Smooth muscle cell (in vitro differentiated cells): ENCODE data around the gene MYL6B. TPM values are rescaled to one million over a fixed set of nuclear protein-coding genes. Genes with fewer than 3 reads are reported as not detected.

Experiments used
- DNase-seq: peaks from one replicate; lab custom pipeline; 2025; ENCODE audit not compliant: unreplicated experiment; lab: John Stamatoyannopoulos, UW
- H2AFZ ChIP-seq: fragments of 200-600 bp; sonication (generic); 2 replicates; pipeline ENCODE4 v1.6.0; 2016; ENCODE audit warnings: antibody characterized with exemption, low read depth, mild to moderate bottlenecking
- H3F3A ChIP-seq: fragments of 200-600 bp; sonication (generic); 2 replicates; pipeline ENCODE4 v1.6.0; 2017; ENCODE audit warnings: antibody characterized with exemption, low read depth
- H3K27ac ChIP-seq: fragments of 200-600 bp; sonication (generic); 2 replicates; pipeline ENCODE4 v1.5.1; 2016; ENCODE audit warnings: low read depth, mild to moderate bottlenecking
- H3K27me3 ChIP-seq: fragments of 200-600 bp; sonication (generic); 2 replicates; pipeline ENCODE4 v1.6.1; 2016; ENCODE audit warnings: low read depth, mild to moderate bottlenecking
- H3K36me3 ChIP-seq: fragments of 200-600 bp; sonication (generic); 2 replicates; pipeline ENCODE4 v1.5.1; 2016; ENCODE audit warnings: low read depth
- H3K4me1 ChIP-seq: fragments of 200-600 bp; sonication (generic); 2 replicates; pipeline ENCODE4 v1.5.1; 2016; ENCODE audit warnings: low read depth
- H3K4me2 ChIP-seq: fragments of 200-600 bp; sonication (generic); 2 replicates; pipeline ENCODE4 v1.6.0; 2016; ENCODE audit warnings: mild to moderate bottlenecking
- H3K4me3 ChIP-seq: fragments of 200-600 bp; sonication (generic); 2 replicates; pipeline ENCODE4 v1.5.1; 2016; ENCODE audit warnings: mild to moderate bottlenecking
- H3K79me2 ChIP-seq: fragments of 200-600 bp; sonication (generic); 2 replicates; pipeline ENCODE4 v1.6.0; 2016; ENCODE audit warnings: low read depth, mild to moderate bottlenecking
- H3K9ac ChIP-seq: fragments of 200-600 bp; sonication (generic); 2 replicates; pipeline ENCODE4 v1.6.0; 2016; ENCODE audit warnings: low read depth
- H3K9me3 ChIP-seq: fragments of 200-600 bp; sonication (generic); replicated peaks from 2 replicates; pipeline ENCODE4 v1.5.1; 2016; ENCODE audit warnings: low read depth
- H4K20me1 ChIP-seq: fragments of 200-600 bp; sonication (generic); 2 replicates; pipeline ENCODE4 v1.6.0; 2016; ENCODE audit warnings: low read depth
- CTCF ChIP-seq: fragments of 200-600 bp; sonication (generic); IDR thresholded peaks from 2 replicates; pipeline ENCODE4 v1.5.1; 2017; ENCODE audit warnings: borderline replicate concordance, mild to moderate bottlenecking, antibody characterized with exemption; ENCODE audit not compliant: insufficient read depth, poor library complexity, severe bottlenecking
- WGBS: methylation state at CpG from one replicate; pipeline ENCODE4 v1.1.7; 2016; ENCODE audit warnings: low lambda C conversion rate; 5-methylcytosine and 5-hydroxymethylcytosine counted together
- polyA plus RNA-seq: library from polyadenylated mRNA; unstranded; fragments of >200 nt; fragmentation: Nextera tagmentation; extraction: Ambion mirVana; gene quantifications from 2 replicates; pipeline ENCODE4 v1.2.1, GENCODE V29; 2016
- total RNA-seq: library from RNA; depleted of rRNA; stranded (reverse); fragments of >200 nt; gene quantifications from 2 replicates; pipeline ENCODE4 v1.2.3, GENCODE V29; 2014

The MYL6B gene
- total and polyA plus RNA-seq, 2 experiments from 2014 or later = 44.5 to 121 TPM

- no peak for TF ChIP-seq CTCF
- H3K79me2 ChIP-seq = peaks cover 14% of the 10 kb centered on the region
- no peaks in the 10 kb centered on the region for H3K27me3 ChIP-seq
Measured at GRCh38 chr12:56127485-56127887, 24.9 kb upstream of the MYL6B start.

GRCh38 chr12:56127888-56128669, 24.3 kb upstream of the MYL6B start, which contains the start of gene ESYT1:
ESYT1 (plus strand) TSS chr12:56128267; CDS start chr12:56128320, 53 bp downstream.
- Histone ChIP-seq H2AFZ (peak within 1 kb of the TSS; percentile 10), H3K27me3 (no peaks in the 10 kb centered on the region), H3K4me3 (peak within 1 kb of the TSS; percentile 82), H3K9ac (peak within 1 kb of the TSS; percentile 75), H3K27ac (peak within 1 kb of the TSS; percentile 92), H3F3A (peaks cover 14% of the 10 kb centered on the region), H4K20me1 (no peaks in the 10 kb centered on the region), H3K4me1 (peaks cover 21% of the 10 kb centered on the region), H3K79me2 (peaks cover 14% of the 10 kb centered on the region), H3K4me2 (peak within 1 kb of the TSS; percentile 90), H3K36me3 (no peaks in the 10 kb centered on the region), H3K9me3 (no peaks in the 10 kb centered on the region)
- WGBS = under 1% methylated on average over 49 of the region's 49 CpGs
- DNase-seq = peak; percentile 89
- TF ChIP-seq CTCF = no peak

More at GRCh38 chr12:56127485-56127887, 24.9 kb upstream of the MYL6B start:
- Histone ChIP-seq H3K4me2 (peak overlapping the region; percentile 89), H3F3A (peaks cover 14% of the 10 kb centered on the region), H3K27ac (peak overlapping the region; percentile 92), H4K20me1 (no peaks in the 10 kb centered on the region), H2AFZ (no peak overlapping the region), H3K9ac (peak overlapping the region; percentile 75), H3K4me3 (peak overlapping the region; percentile 82), H3K36me3 (no peaks in the 10 kb centered on the region), H3K9me3 (no peaks in the 10 kb centered on the region), H3K4me1 (peaks cover 21% of the 10 kb centered on the region)
- 2% methylated on average over 8 of the region's 8 CpGs for WGBS
- DNase-seq = no peak

GRCh38 chr12:56128670-56129205, 23.6 kb upstream of the MYL6B start:
- Histone ChIP-seq H3K27ac (peak overlapping the region; percentile 64), H3K36me3 (no peaks in the 10 kb centered on the region), H3K4me2 (peak overlapping the region; percentile 90), H3K9ac (peak overlapping the region; percentile 53), H3K79me2 (peaks cover 14% of the 10 kb centered on the region), H3K4me1 (peaks cover 21% of the 10 kb centered on the region), H3F3A (peaks cover 14% of the 10 kb centered on the region), H3K9me3 (no peaks in the 10 kb centered on the region), H3K4me3 (peak overlapping the region; percentile 82), H3K27me3 (no peaks in the 10 kb centered on the region), H2AFZ (peak overlapping the region; percentile 10), H4K20me1 (no peaks in the 10 kb centered on the region)
- under 1% methylated on average over 19 of the region's 20 CpGs for WGBS
- peak; percentile 46 for DNase-seq
- no peak for TF ChIP-seq CTCF
